ENCODE data around the gene MGMT.

- TF ChIP-seq CTCF (IDR thresholded peaks at IDR 0.05) (no peak), POLR2AphosphoS5 (IDR thresholded peaks at IDR 0.05) (no peak)
Observed at GRCh38 chr10:129770286-129770685, 303.2 kb downstream of the MGMT start.
